Panc1 (cell line): ENCODE results near the gene RIC1. TPM values are rescaled to one million over a fixed set of nuclear protein-coding genes. Genes with fewer than 3 reads are reported as not detected.

ENCODE experiments used
- ATAC-seq: fragments of 200-7000 bp; cut with Tn5 transposase; 2 replicates; pipeline ENCODE4 v1.9.1; 2020; ENCODE audit warnings: mild to moderate bottlenecking, moderate library complexity
- BruUV-seq: library from RNA; stranded (reverse); fragments of 400-500 nt; replicated peaks from 2 replicates; lab custom pipeline; 2021; lab: Mats Ljungman, UMichigan
- CTCF ChIA-PET: fragments of 300-600 bp; sonication (Branson Sonifier 250); formaldehyde crosslinking; loops from one replicate; lab custom pipeline; 2022; ENCODE audit warnings: antibody characterized with exemption; lab: Charles Lee
- POLR2A ChIA-PET: fragments of 300-600 bp; sonication (Branson Sonifier 250); formaldehyde crosslinking; loops from one replicate; lab custom pipeline; 2022; ENCODE audit warnings: antibody characterized with exemption; lab: Charles Lee
- DNase-seq: peaks from one replicate; pipeline ENCODE4 v3.0.0-alpha.2; 2010; ENCODE audit warnings: low read depth, low spot score
- H3K27ac ChIP-seq: 2 replicates; pipeline ENCODE4 v1.5.1; 2011; ENCODE audit warnings: mild to moderate bottlenecking, low read length, inconsistent platforms
- H3K27me3 ChIP-seq: fragments of 200-500 bp; sonication (Bioruptor generic); 2 replicates; pipeline ENCODE4 v1.6.0; 2014; ENCODE audit warnings: low read length, inconsistent platforms; ENCODE audit not compliant: control insufficient read depth, insufficient read depth
- H3K36me3 ChIP-seq: fragments of 200-500 bp; sonication (Bioruptor generic); 2 replicates; pipeline ENCODE4 v1.5.1; 2014; ENCODE audit warnings: inconsistent platforms, mild to moderate bottlenecking, low read length, moderate library complexity; ENCODE audit not compliant: control insufficient read depth, insufficient read depth
- H3K4me1 ChIP-seq: 2 replicates; pipeline ENCODE4 v1.5.1; 2011; ENCODE audit warnings: inconsistent platforms, mild to moderate bottlenecking, low read length, moderate library complexity; ENCODE audit not compliant: control insufficient read depth, insufficient read depth
- H3K4me3 ChIP-seq, 2 experiments: 2 replicates each; pipeline ENCODE4 v1.5.1; 2011 to 2012; ENCODE audit warnings: low read depth in 2 of 2, low read length in 2 of 2, mild to moderate bottlenecking in 2 of 2, inconsistent platforms in 1 of 2, moderate library complexity in 1 of 2
- H3K9me3 ChIP-seq: fragments of 200-500 bp; sonication (Bioruptor generic); 2 replicates; pipeline ENCODE4 v1.5.1; 2014; ENCODE audit warnings: low read depth, mild to moderate bottlenecking, inconsistent platforms, low read length, moderate library complexity; ENCODE audit not compliant: control insufficient read depth, insufficient read depth
- POLR2AphosphoS5 ChIP-seq: IDR thresholded peaks from 2 replicates; pipeline ENCODE4 v1.6.1; 2012; ENCODE audit warnings: mild to moderate bottlenecking, low read depth, low read length, moderate library complexity
- REST ChIP-seq, 2 experiments: IDR thresholded peaks; 2 replicates each; pipeline ENCODE4 v1.6.1; 2011 to 2012; ENCODE audit warnings: low read depth in 2 of 2, control low read depth in 1 of 2, low read length in 1 of 2, mild to moderate bottlenecking in 1 of 2, moderate library complexity in 1 of 2; ENCODE audit not compliant: insufficient read depth in 1 of 2
- SIN3A ChIP-seq: IDR thresholded peaks from 2 replicates; pipeline ENCODE4 v1.6.1; 2012; ENCODE audit warnings: low read depth, mild to moderate bottlenecking, low read length, moderate library complexity, borderline replicate concordance; ENCODE audit not compliant: insufficient read depth
- TCF7L2 ChIP-seq: IDR thresholded peaks from 2 replicates; pipeline ENCODE4 v1.6.1; 2011; ENCODE audit warnings: mild to moderate bottlenecking, low read depth, low read length, inconsistent platforms
- in situ Hi-C: cut with HindIII; loops from 2 replicates; pipeline ENCODE4 v1.10.0; 2016; ENCODE audit warnings: low sequenced_read_pairs, low pct_unique_long_range_greater_than_20kb
- intact Hi-C: fragments of 100-400 bp; cut with micrococcal nuclease; formaldehyde crosslinking; loops from one replicate; pipeline ENCODE4 v1.10.0; 2022; ENCODE audit not compliant: unreplicated experiment
- total RNA-seq: library from RNA; stranded (reverse); gene quantifications from one replicate; pipeline ENCODE4 v1.2.1, GENCODE V29; 2021; ENCODE audit not compliant: unreplicated experiment
- TF ChIP-seq, protein P1 (sequence below): fragments of 450-650 bp; IDR thresholded peaks from 2 replicates; pipeline ENCODE4 v1.5.1; 2017; ENCODE audit warnings: mild to moderate bottlenecking

RIC1 gene
- total RNA-seq, 1 experiment from 2014 or later: 7.0 TPM

DNA sequence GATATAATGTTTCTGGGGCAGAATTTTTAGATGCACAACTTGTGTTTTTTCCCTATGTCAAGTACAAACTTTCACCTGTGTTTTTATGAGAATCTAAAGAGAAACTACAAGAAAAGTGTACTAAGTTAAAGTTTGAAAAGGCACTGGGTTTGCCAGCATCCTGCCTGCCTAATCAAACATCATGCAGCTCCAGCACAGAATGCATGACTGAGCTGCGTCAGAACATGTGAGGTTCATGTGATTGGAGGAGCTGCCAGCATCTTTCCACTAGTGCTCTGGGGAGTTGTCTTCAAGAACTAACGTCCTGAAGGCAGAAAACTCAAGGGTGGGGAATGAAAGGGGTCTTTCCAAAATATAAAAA is 46.1 kb upstream of the RIC1 start:
- ChIA-PET CTCF (no interaction called here), POLR2A (no interaction called here)
- H3K27me3 ChIP-seq: no peaks in the 10 kb centered on the region
- H3K4me1 ChIP-seq: no peaks in the 10 kb centered on the region
- in situ Hi-C loops: no loop called here
- DNase-seq (no peak), ATAC-seq (no peak)
- no peak for TF ChIP-seq SIN3A
- TF ChIP-seq POLR2AphosphoS5: no peak
- TF ChIP-seq REST (IDR thresholded peaks at IDR 0.05; ENCODE audit: insufficient read depth in 1 of 2, low read depth in 2 of 2, low read length in 1 of 2): no peak
- no peak for TF ChIP-seq TCF7L2
- TF ChIP-seq, protein P1, sequence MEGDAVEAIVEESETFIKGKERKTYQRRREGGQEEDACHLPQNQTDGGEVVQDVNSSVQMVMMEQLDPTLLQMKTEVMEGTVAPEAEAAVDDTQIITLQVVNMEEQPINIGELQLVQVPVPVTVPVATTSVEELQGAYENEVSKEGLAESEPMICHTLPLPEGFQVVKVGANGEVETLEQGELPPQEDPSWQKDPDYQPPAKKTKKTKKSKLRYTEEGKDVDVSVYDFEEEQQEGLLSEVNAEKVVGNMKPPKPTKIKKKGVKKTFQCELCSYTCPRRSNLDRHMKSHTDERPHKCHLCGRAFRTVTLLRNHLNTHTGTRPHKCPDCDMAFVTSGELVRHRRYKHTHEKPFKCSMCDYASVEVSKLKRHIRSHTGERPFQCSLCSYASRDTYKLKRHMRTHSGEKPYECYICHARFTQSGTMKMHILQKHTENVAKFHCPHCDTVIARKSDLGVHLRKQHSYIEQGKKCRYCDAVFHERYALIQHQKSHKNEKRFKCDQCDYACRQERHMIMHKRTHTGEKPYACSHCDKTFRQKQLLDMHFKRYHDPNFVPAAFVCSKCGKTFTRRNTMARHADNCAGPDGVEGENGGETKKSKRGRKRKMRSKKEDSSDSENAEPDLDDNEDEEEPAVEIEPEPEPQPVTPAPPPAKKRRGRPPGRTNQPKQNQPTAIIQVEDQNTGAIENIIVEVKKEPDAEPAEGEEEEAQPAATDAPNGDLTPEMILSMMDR: no peak
- no peaks in the 10 kb centered on the region for H3K9me3 ChIP-seq
- BruUV-seq: no TSS peak
- intact Hi-C loops: no loop called here
- H3K27ac ChIP-seq: no peak overlapping the region
- no peak overlapping the region for H3K4me3 ChIP-seq
- H3K36me3 ChIP-seq: no peaks in the 10 kb centered on the region

DNA sequence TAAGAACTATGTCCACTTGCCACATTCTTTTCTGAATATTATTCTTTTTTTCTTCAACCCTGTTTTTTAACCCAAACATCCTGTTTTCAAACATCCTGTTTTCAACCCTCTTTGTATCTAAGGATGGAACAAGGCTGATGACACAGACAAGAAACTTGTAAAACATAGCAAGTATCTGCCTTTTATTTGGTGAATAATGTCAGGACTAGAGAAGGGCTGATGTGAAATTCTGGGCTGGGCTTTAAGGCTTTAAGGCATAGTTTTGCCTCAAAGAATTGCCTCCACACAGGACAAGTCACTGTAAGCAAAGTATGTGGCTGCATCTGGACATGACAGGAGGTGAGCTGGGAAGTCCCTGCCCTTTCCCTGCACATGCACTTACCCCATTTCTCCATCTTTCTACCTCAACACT is 42.5 kb upstream of the RIC1 start:
- Histone ChIP-seq H3K27me3 (no peaks in the 10 kb centered on the region), H3K4me3 (no peak overlapping the region), H3K9me3 (no peaks in the 10 kb centered on the region), H3K4me1 (no peaks in the 10 kb centered on the region), H3K27ac (no peak overlapping the region), H3K36me3 (no peaks in the 10 kb centered on the region)
- DNase-seq: no peak
- in situ Hi-C loops (no loop called here), intact Hi-C loops (no loop called here)
- ChIA-PET POLR2A (no interaction called here), CTCF (no interaction called here)
- no peak for ATAC-seq
- TF ChIP-seq, protein P1: no peak
- TF ChIP-seq SIN3A (no peak), REST (IDR thresholded peaks at IDR 0.05; ENCODE audit: insufficient read depth in 1 of 2, low read depth in 2 of 2, low read length in 1 of 2) (no peak), POLR2AphosphoS5 (no peak), TCF7L2 (no peak)
- no TSS peak for BruUV-seq
